IPS-18a (cell line): Measurements from ENCODE around the gene ATAD2B.

Source experiments
- H3K27ac ChIP-seq: one replicate; pipeline ENCODE4 v1.5.1; 2013; ENCODE audit warnings: low read length
- H3K27me3 ChIP-seq: one replicate; pipeline ENCODE4 v1.6.1; 2013; ENCODE audit warnings: mild to moderate bottlenecking, low read length; ENCODE audit not compliant: control insufficient read depth, insufficient read depth
- H3K36me3 ChIP-seq: one replicate; pipeline ENCODE4 v1.6.1; 2013; ENCODE audit warnings: low read depth, low read length; ENCODE audit not compliant: control insufficient read depth
- H3K4me1 ChIP-seq: one replicate; pipeline ENCODE4 v1.6.1; 2013; ENCODE audit warnings: low read depth, low read length; ENCODE audit not compliant: control insufficient read depth
- H3K4me3 ChIP-seq: one replicate; pipeline ENCODE4 v1.5.1; 2013; ENCODE audit warnings: low read length
- H3K9ac ChIP-seq: one replicate; pipeline ENCODE4 v1.6.1; 2013; ENCODE audit warnings: mild to moderate bottlenecking, low read length, moderate library complexity
- H3K9me3 ChIP-seq: one replicate; pipeline ENCODE4 v1.6.1; 2013; ENCODE audit warnings: low read depth, low read length; ENCODE audit not compliant: control insufficient read depth

The ATAD2B gene

GRCh38 chr2:23904215-23904614 is 22.7 kb downstream of the ATAD2B start:
- Histone ChIP-seq H3K4me1 (no peaks in the 10 kb centered on the region), H3K9me3 (no peaks in the 10 kb centered on the region), H3K36me3 (no peaks in the 10 kb centered on the region), H3K27ac (no peak overlapping the region), H3K9ac (no peak overlapping the region), H3K4me3 (no peak overlapping the region), H3K27me3 (no peaks in the 10 kb centered on the region)

GRCh38 chr2:23903034-23903433 is 23.9 kb downstream of the ATAD2B start:
- H3K4me3 ChIP-seq = no peak overlapping the region
- no peak overlapping the region for H3K9ac ChIP-seq
- H3K36me3 ChIP-seq = no peaks in the 10 kb centered on the region
- H3K27ac ChIP-seq = no peak overlapping the region
- H3K9me3 ChIP-seq = no peaks in the 10 kb centered on the region
- no peaks in the 10 kb centered on the region for H3K27me3 ChIP-seq
- H3K4me1 ChIP-seq = no peaks in the 10 kb centered on the region

GRCh38 chr2:23901966-23902846 is 24.7 kb downstream of the ATAD2B start:
- no peaks in the 10 kb centered on the region for H3K9me3 ChIP-seq
- no peaks in the 10 kb centered on the region for H3K36me3 ChIP-seq
- H3K27ac ChIP-seq = no peak overlapping the region
- no peaks in the 10 kb centered on the region for H3K27me3 ChIP-seq
- no peak overlapping the region for H3K4me3 ChIP-seq
- H3K9ac ChIP-seq = no peak overlapping the region
- H3K4me1 ChIP-seq = no peaks in the 10 kb centered on the region

DNA sequence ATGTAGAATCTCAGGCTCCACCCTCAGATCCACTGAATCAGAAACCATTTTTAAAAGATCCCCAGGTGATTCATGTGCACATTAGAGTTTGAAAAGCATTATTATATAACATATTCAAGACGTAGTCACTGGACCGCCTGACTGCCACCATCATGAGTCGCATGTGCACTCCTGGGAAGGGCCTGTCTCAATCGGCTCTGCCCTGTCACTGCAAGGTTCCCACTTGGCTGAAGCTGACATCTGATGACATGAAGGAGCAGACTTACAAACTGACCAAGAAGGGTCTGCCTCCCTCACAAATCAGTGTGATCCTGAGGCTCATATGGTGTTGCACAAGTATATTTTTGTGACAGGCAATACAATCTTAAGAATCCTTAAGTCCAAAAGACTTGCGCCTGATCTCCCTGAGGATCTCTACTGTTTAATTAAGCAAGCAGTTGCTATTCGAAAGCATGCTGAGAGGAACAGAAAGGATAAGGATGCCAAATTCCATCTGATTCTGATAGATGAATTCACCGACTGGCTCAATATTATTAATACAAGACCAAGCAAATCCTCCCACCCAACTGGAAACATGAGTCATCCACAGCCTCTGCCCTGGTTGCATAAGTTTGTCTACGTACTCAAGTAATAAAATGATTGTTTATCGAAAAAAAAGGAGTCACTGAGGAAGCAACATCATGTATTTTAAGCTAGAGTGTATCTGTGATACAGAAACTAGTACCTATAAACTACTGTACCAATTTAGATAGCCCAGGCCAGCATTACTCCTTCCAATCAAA is 26.2 kb downstream of the ATAD2B start:
- no peaks in the 10 kb centered on the region for H3K36me3 ChIP-seq
- H3K9me3 ChIP-seq = no peaks in the 10 kb centered on the region
- H3K27ac ChIP-seq = no peak overlapping the region
- no peaks in the 10 kb centered on the region for H3K27me3 ChIP-seq
- no peaks in the 10 kb centered on the region for H3K4me1 ChIP-seq
- no peak overlapping the region for H3K4me3 ChIP-seq
- no peak overlapping the region for H3K9ac ChIP-seq

- Histone ChIP-seq H3K27me3 (no peaks in the 10 kb centered on the region), H3K36me3 (no peaks in the 10 kb centered on the region), H3K4me1 (no peaks in the 10 kb centered on the region), H3K9me3 (no peaks in the 10 kb centered on the region), H3K4me3 (no peak overlapping the region), H3K27ac (no peak overlapping the region), H3K9ac (no peak overlapping the region)
Measured at GRCh38 chr2:23900133-23900532, 26.8 kb downstream of the ATAD2B start.

GRCh38 chr2:23871206-23871605 is 55.7 kb downstream of the ATAD2B start:
- H3K9ac ChIP-seq = no peak overlapping the region
- H3K27ac ChIP-seq = no peak overlapping the region
- no peaks in the 10 kb centered on the region for H3K27me3 ChIP-seq
- H3K4me3 ChIP-seq = no peak overlapping the region
- H3K9me3 ChIP-seq = no peaks in the 10 kb centered on the region
- H3K4me1 ChIP-seq = no peaks in the 10 kb centered on the region
- peaks cover 34% of the 10 kb centered on the region for H3K36me3 ChIP-seq

DNA sequence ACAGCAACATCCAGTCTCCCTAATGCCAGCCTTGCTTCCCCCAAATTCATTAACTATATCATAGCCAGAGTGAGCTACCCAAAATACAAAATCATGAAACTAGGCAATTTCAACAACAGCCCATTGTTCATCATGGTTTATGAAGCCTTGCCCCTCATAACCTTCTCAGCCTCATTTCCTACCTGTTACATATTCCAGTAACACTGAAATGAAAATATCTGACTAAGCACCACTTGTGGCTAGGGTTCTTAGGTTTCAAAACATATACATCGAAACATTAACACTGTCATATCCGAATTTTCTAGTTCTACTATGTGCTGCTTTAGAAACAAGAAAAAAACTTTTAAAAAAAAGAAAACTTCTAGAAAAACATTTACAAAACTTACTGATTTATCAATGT is 59.5 kb downstream of the ATAD2B start:
- Histone ChIP-seq H3K9me3 (no peaks in the 10 kb centered on the region), H3K9ac (no peak overlapping the region), H3K4me1 (peaks cover 12% of the 10 kb centered on the region), H3K27me3 (no peaks in the 10 kb centered on the region), H3K27ac (no peak overlapping the region), H3K36me3 (peaks cover 26% of the 10 kb centered on the region), H3K4me3 (no peak overlapping the region)

DNA sequence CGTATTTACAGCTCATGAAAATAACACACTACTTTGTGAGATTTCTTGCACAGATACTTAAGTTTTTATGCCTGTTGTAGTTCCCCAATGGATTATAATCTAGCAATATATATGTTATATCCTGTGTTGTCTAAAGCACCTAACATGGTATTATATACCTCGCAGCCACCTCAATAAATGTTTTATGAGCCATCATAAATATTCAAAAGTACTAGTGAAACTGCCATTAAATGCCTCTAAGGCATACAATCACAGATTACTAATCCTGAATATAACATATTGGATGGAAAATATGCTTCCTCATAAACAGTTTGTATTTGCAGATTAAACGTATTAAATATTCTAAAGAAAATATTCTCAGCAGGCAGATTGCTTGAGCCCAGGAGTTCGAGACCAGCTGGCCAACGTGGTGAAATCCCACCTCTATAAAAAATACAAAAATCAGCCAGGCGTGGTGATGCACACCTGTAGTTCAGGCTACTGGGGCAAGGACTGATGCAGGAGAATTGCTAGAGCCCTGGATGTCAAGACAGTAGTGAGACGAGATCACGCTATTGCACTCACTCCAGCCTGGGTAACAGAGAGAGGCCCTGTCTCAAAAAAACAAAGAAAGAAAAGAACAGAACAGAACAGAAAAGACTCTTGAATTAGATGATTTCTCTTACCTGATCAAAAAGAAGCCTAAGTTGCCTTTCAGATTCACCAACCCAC is 64.1 kb downstream of the ATAD2B start:
- Histone ChIP-seq H3K27ac (peak overlapping the region; percentile 67), H3K9ac (no peak overlapping the region), H3K36me3 (peaks cover 21% of the 10 kb centered on the region), H3K4me1 (peaks cover 13% of the 10 kb centered on the region), H3K27me3 (no peaks in the 10 kb centered on the region), H3K9me3 (no peaks in the 10 kb centered on the region), H3K4me3 (peak overlapping the region; percentile 9)

DNA sequence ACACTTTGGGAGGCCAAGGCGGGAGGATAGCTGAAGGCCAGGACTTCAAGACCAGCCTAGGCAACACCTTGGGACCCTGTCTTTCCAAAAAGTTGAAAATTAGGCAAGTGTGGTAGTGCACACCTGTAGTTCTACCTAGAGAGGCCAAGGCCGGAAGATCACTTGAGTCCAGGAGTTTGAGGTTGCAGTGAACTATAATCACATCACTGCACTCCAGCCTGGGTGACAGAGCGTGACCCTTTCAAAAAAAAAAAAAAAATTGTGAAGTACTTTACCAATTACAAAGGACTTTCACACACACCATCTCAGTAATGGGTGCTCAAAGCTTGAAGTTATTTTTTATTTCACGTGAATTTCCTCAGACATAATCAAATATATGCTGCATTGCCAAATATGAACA is 65.0 kb downstream of the ATAD2B start:
- H3K27ac ChIP-seq = no peak overlapping the region
- no peaks in the 10 kb centered on the region for H3K27me3 ChIP-seq
- H3K9me3 ChIP-seq = no peaks in the 10 kb centered on the region
- H3K4me1 ChIP-seq = peaks cover 13% of the 10 kb centered on the region
- peaks cover 14% of the 10 kb centered on the region for H3K36me3 ChIP-seq
- no peak overlapping the region for H3K9ac ChIP-seq
- H3K4me3 ChIP-seq = no peak overlapping the region

GRCh38 chr2:23859983-23860382 is 66.9 kb downstream of the ATAD2B start:
- no peaks in the 10 kb centered on the region for H3K27me3 ChIP-seq
- H3K36me3 ChIP-seq = peaks cover 14% of the 10 kb centered on the region
- no peaks in the 10 kb centered on the region for H3K9me3 ChIP-seq
- peaks cover 13% of the 10 kb centered on the region for H3K4me1 ChIP-seq
- no peak overlapping the region for H3K9ac ChIP-seq
- H3K4me3 ChIP-seq = no peak overlapping the region
- no peak overlapping the region for H3K27ac ChIP-seq

DNA sequence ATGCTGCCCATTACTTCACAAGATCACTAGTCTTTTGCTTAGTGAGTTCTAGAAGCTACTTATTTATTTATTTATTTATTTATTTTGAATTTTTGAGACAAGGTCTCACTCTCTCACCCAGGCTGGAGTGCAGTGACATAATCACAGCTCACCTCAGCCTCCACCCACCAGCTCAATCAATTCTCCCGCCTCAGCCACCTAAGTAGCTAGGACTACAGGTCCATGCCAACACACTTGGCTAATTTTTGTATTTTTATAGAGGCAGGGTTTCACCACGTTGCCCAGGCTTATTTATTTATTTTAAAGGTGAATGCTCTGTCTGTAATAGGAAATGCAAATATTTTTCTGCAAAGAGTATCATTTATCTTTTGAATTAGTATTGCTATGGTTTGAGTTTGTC is 67.7 kb downstream of the ATAD2B start:
- no peaks in the 10 kb centered on the region for H3K27me3 ChIP-seq
- no peaks in the 10 kb centered on the region for H3K9me3 ChIP-seq
- no peak overlapping the region for H3K4me3 ChIP-seq
- peaks cover 14% of the 10 kb centered on the region for H3K36me3 ChIP-seq
- H3K9ac ChIP-seq = no peak overlapping the region
- H3K27ac ChIP-seq = no peak overlapping the region
- peaks cover 13% of the 10 kb centered on the region for H3K4me1 ChIP-seq
